Nephron progenitor cell (in vitro differentiated cells): ENCODE data around the gene DDAH1.
"Not testable (repeated sequence)": the region's sequence is repeated elsewhere in the genome, so short reads cannot be mapped to it uniquely, and the experiment has no call there.

Experiments
- DNase-seq: peaks from one replicate; pipeline ENCODE4 v3.0.0; 2021
- H3K27ac Mint-ChIP-seq: 2 replicates; pipeline ENCODE4 v1.8.0; 2021; ENCODE audit warnings: mild to moderate bottlenecking, moderate library complexity, mixed read lengths
- H3K27me3 Mint-ChIP-seq: 2 replicates; pipeline ENCODE4 v1.8.0; 2021; ENCODE audit warnings: mild to moderate bottlenecking, low read depth, mixed read lengths; ENCODE audit not compliant: poor library complexity
- H3K36me3 Mint-ChIP-seq: 2 replicates; pipeline ENCODE4 v1.8.0; 2021; ENCODE audit warnings: low read depth, mixed read lengths
- H3K4me1 Mint-ChIP-seq: 2 replicates; pipeline ENCODE4 v1.8.0; 2021; ENCODE audit warnings: mixed read lengths
- H3K4me3 Mint-ChIP-seq: 2 replicates; pipeline ENCODE4 v1.8.0; 2021; ENCODE audit warnings: mild to moderate bottlenecking, moderate library complexity, mixed read lengths
- H3K9me3 Mint-ChIP-seq: 2 replicates; pipeline ENCODE4 v1.8.0; 2021; ENCODE audit warnings: mild to moderate bottlenecking, moderate library complexity, mixed read lengths
- CTCF ChIP-seq: fragments of 200-600 bp; sonication (generic); IDR thresholded peaks from 2 replicates; pipeline ENCODE4 v1.5.0; 2021; ENCODE audit warnings: antibody characterized with exemption

Gene DDAH1

GRCh38 chr1:85465099-85465785 lies at the start of gene DDAH1:
Gene DDAH1, minus strand, starts transcription at chr1:85465159. Its CDS starts 114 bp downstream, at chr1:85465045.
- Mint-ChIP-seq H3K4me1 (peaks cover 16% of the 10 kb centered on the region), H3K27ac (no peak within 1 kb of the TSS), H3K36me3 (no peaks in the 10 kb centered on the region), H3K9me3 (no peaks in the 10 kb centered on the region), H3K27me3 (peaks cover 15% of the 10 kb centered on the region), H3K4me3 (peak within 1 kb of the TSS; percentile 84)
- peak; percentile 75 for DNase-seq
- TF ChIP-seq CTCF = no peak

DNA sequence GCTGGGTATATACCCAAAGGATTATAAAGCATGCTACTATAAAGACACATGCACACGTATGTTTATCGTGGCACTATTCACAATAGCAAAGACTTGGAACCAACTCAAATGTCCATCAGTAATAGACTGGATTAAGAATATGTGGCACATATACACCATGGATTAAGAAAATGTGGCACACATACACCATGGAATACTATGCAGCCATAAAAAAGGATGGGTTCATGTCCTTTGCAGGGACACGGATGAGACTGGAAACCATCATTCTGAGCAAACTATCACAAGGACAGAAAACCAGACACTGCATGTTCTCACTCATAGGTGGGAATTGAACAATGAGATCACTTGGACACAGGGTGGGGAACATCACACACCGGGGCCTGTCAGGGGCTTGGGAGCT lies 49.0 kb upstream of the DDAH1 start:
- peaks cover 33% of the 10 kb centered on the region for H3K9me3 Mint-ChIP-seq
- not testable (repeated sequence) for H3K4me1 Mint-ChIP-seq, H3K4me3 Mint-ChIP-seq, H3K36me3 Mint-ChIP-seq, DNase-seq, H3K27ac Mint-ChIP-seq, H3K27me3 Mint-ChIP-seq

- Mint-ChIP-seq H3K36me3 (peaks cover 19% of the 10 kb centered on the region), H3K27ac (no peak overlapping the region), H3K9me3 (peaks cover 31% of the 10 kb centered on the region), H3K4me3 (no peak overlapping the region), H3K27me3 (peaks cover 9% of the 10 kb centered on the region), H3K4me1 (peaks cover 6% of the 10 kb centered on the region)
- no peak for DNase-seq
- no peak for TF ChIP-seq CTCF
These were observed 39.5 kb upstream of the DDAH1 start for GRCh38 chr1:85504417-85504816.

GRCh38 chr1:85502625-85503083 lies 37.7 kb upstream of the DDAH1 start:
- peak; percentile 47 for TF ChIP-seq CTCF
- H3K9me3 Mint-ChIP-seq = peaks cover 30% of the 10 kb centered on the region
- no peak overlapping the region for H3K27ac Mint-ChIP-seq
- H3K4me3 Mint-ChIP-seq = no peak overlapping the region
- H3K36me3 Mint-ChIP-seq = peaks cover 19% of the 10 kb centered on the region
- peak; percentile 9 for DNase-seq
- peaks cover 6% of the 10 kb centered on the region for H3K4me1 Mint-ChIP-seq
- peaks cover 9% of the 10 kb centered on the region for H3K27me3 Mint-ChIP-seq

GRCh38 chr1:85502171-85502570 lies 37.2 kb upstream of the DDAH1 start:
- peaks cover 30% of the 10 kb centered on the region for H3K9me3 Mint-ChIP-seq
- H3K4me1 Mint-ChIP-seq = peaks cover 6% of the 10 kb centered on the region
- H3K27ac Mint-ChIP-seq = no peak overlapping the region
- H3K4me3 Mint-ChIP-seq = no peak overlapping the region
- H3K27me3 Mint-ChIP-seq = peaks cover 9% of the 10 kb centered on the region
- no peak for DNase-seq
- TF ChIP-seq CTCF = no peak
- peaks cover 19% of the 10 kb centered on the region for H3K36me3 Mint-ChIP-seq

- H3K27ac Mint-ChIP-seq = no peak overlapping the region
These were observed 36.5 kb upstream of the DDAH1 start for GRCh38 chr1:85501355-85501898.

More at GRCh38 chr1:85501355-85501898, 36.5 kb upstream of the DDAH1 start:
- TF ChIP-seq CTCF = no peak
- Mint-ChIP-seq H3K4me1 (peaks cover 6% of the 10 kb centered on the region), H3K36me3 (peaks cover 19% of the 10 kb centered on the region), H3K9me3 (peaks cover 30% of the 10 kb centered on the region), H3K27me3 (peaks cover 9% of the 10 kb centered on the region), H3K4me3 (no peak overlapping the region)
- DNase-seq = no peak
